Measurements from ENCODE around the gene CRYGC. TPM values are rescaled to one million over a fixed set of nuclear protein-coding genes. Genes with fewer than 3 reads are reported as not detected.

The CRYGC gene
- total and polyA plus RNA-seq, 2 of the 8 experiments (the other 6 are each of a cell fraction or from before 2014, with no cell fraction given): not detected

DNA sequence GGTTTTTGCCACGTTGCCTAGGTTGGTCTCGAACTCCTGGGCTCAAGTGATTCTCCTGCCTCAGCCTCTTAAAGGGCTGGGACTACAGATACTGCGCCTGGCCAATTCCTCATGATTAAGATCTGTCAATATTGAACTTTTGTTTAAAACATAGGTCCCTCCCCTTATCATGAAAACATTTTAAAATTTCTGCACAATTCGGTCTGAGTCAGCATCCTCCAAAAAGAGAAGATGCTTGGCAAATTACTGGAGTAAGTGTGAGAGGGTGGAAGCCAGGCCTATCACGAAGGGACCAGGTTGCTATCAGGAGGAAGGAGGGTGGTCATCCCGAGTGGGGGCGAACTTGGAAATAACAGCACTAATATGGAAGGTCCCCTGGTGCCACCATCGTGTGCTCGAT is 44.5 kb upstream of the CRYGC start (continued):
- TF ChIP-seq RXRA (IDR thresholded peaks at IDR 0.05; ENCODE audit: insufficient read depth, low read depth, low read length): no peak
- TF ChIP-seq CBX5 (IDR thresholded peaks at IDR 0.05; ENCODE audit: low read depth, low read length): no peak
- TF ChIP-seq, protein P1, sequence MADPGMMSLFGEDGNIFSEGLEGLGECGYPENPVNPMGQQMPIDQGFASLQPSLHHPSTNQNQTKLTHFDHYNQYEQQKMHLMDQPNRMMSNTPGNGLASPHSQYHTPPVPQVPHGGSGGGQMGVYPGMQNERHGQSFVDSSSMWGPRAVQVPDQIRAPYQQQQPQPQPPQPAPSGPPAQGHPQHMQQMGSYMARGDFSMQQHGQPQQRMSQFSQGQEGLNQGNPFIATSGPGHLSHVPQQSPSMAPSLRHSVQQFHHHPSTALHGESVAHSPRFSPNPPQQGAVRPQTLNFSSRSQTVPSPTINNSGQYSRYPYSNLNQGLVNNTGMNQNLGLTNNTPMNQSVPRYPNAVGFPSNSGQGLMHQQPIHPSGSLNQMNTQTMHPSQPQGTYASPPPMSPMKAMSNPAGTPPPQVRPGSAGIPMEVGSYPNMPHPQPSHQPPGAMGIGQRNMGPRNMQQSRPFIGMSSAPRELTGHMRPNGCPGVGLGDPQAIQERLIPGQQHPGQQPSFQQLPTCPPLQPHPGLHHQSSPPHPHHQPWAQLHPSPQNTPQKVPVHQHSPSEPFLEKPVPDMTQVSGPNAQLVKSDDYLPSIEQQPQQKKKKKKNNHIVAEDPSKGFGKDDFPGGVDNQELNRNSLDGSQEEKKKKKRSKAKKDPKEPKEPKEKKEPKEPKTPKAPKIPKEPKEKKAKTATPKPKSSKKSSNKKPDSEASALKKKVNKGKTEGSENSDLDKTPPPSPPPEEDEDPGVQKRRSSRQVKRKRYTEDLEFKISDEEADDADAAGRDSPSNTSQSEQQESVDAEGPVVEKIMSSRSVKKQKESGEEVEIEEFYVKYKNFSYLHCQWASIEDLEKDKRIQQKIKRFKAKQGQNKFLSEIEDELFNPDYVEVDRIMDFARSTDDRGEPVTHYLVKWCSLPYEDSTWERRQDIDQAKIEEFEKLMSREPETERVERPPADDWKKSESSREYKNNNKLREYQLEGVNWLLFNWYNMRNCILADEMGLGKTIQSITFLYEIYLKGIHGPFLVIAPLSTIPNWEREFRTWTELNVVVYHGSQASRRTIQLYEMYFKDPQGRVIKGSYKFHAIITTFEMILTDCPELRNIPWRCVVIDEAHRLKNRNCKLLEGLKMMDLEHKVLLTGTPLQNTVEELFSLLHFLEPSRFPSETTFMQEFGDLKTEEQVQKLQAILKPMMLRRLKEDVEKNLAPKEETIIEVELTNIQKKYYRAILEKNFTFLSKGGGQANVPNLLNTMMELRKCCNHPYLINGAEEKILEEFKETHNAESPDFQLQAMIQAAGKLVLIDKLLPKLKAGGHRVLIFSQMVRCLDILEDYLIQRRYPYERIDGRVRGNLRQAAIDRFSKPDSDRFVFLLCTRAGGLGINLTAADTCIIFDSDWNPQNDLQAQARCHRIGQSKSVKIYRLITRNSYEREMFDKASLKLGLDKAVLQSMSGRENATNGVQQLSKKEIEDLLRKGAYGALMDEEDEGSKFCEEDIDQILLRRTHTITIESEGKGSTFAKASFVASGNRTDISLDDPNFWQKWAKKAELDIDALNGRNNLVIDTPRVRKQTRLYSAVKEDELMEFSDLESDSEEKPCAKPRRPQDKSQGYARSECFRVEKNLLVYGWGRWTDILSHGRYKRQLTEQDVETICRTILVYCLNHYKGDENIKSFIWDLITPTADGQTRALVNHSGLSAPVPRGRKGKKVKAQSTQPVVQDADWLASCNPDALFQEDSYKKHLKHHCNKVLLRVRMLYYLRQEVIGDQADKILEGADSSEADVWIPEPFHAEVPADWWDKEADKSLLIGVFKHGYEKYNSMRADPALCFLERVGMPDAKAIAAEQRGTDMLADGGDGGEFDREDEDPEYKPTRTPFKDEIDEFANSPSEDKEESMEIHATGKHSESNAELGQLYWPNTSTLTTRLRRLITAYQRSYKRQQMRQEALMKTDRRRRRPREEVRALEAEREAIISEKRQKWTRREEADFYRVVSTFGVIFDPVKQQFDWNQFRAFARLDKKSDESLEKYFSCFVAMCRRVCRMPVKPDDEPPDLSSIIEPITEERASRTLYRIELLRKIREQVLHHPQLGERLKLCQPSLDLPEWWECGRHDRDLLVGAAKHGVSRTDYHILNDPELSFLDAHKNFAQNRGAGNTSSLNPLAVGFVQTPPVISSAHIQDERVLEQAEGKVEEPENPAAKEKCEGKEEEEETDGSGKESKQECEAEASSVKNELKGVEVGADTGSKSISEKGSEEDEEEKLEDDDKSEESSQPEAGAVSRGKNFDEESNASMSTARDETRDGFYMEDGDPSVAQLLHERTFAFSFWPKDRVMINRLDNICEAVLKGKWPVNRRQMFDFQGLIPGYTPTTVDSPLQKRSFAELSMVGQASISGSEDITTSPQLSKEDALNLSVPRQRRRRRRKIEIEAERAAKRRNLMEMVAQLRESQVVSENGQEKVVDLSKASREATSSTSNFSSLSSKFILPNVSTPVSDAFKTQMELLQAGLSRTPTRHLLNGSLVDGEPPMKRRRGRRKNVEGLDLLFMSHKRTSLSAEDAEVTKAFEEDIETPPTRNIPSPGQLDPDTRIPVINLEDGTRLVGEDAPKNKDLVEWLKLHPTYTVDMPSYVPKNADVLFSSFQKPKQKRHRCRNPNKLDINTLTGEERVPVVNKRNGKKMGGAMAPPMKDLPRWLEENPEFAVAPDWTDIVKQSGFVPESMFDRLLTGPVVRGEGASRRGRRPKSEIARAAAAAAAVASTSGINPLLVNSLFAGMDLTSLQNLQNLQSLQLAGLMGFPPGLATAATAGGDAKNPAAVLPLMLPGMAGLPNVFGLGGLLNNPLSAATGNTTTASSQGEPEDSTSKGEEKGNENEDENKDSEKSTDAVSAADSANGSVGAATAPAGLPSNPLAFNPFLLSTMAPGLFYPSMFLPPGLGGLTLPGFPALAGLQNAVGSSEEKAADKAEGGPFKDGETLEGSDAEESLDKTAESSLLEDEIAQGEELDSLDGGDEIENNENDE (IDR thresholded peaks at IDR 0.05; ENCODE audit: insufficient replicate concordance, low read length): no peak
- TF ChIP-seq, protein P2, sequence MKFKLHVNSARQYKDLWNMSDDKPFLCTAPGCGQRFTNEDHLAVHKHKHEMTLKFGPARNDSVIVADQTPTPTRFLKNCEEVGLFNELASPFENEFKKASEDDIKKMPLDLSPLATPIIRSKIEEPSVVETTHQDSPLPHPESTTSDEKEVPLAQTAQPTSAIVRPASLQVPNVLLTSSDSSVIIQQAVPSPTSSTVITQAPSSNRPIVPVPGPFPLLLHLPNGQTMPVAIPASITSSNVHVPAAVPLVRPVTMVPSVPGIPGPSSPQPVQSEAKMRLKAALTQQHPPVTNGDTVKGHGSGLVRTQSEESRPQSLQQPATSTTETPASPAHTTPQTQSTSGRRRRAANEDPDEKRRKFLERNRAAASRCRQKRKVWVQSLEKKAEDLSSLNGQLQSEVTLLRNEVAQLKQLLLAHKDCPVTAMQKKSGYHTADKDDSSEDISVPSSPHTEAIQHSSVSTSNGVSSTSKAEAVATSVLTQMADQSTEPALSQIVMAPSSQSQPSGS (IDR thresholded peaks at IDR 0.05; ENCODE audit: low read length): no peak
- no peak for TF ChIP-seq SP1 (IDR thresholded peaks at IDR 0.05; ENCODE audit: low read depth, low read length)

Data from H1 (cell line).